Globus pallidus (tissue), 1 donor: ENCODE data around the gene SNIP1.
"Not testable (repeated sequence)": the region's sequence is repeated elsewhere in the genome, so short reads cannot be mapped to it uniquely, and the experiment has no call there.

Experiments
- DNase-seq: peaks from one replicate; pipeline ENCODE4 v3.0.0-alpha.2; 2015; ENCODE audit warnings: low spot score

SNIP1 gene

GRCh38 chr1:37553927-37554808 lies at the start of gene SNIP1:
Gene SNIP1 (minus strand): TSS chr1:37554293. CDS start chr1:37554229, 64 bp downstream.
- DNase-seq = peak; percentile 97

- DNase-seq = peak; percentile 16
Measured at GRCh38 chr1:37602750-37603694, 48.9 kb upstream of the SNIP1 start.

- DNase-seq = no peak
Measured at GRCh38 chr1:37601441-37601840, 47.3 kb upstream of the SNIP1 start.

- no peak for DNase-seq
Measured at GRCh38 chr1:37599940-37600339, 45.8 kb upstream of the SNIP1 start.

GRCh38 chr1:37596182-37596667 lies 42.1 kb upstream of the SNIP1 start:
- no peak for DNase-seq

- DNase-seq = peak; percentile 95
Measured at GRCh38 chr1:37595440-37596181, 41.5 kb upstream of the SNIP1 start, which contains the start of gene GNL2. Gene GNL2 (minus strand): TSS chr1:37595937. CDS start chr1:37595822, 115 bp downstream.

GRCh38 chr1:37593726-37594125 lies 39.6 kb upstream of the SNIP1 start:
- no peak for DNase-seq

- DNase-seq = no peak
Measured at GRCh38 chr1:37588939-37589338, 34.8 kb upstream of the SNIP1 start.

- not testable (repeated sequence) for DNase-seq
Measured at GRCh38 chr1:37584544-37584943, 30.5 kb upstream of the SNIP1 start.

GRCh38 chr1:37575692-37576091 lies 21.6 kb upstream of the SNIP1 start:
- no peak for DNase-seq

- no peak for DNase-seq
Measured at GRCh38 chr1:37574834-37575480, 20.9 kb upstream of the SNIP1 start.

- DNase-seq = no peak
Measured at GRCh38 chr1:37570528-37571334, 16.6 kb upstream of the SNIP1 start.

GRCh38 chr1:37567023-37567422 lies 12.9 kb upstream of the SNIP1 start:
- DNase-seq = no peak

GRCh38 chr1:37564892-37565291 lies 10.8 kb upstream of the SNIP1 start:
- no peak for DNase-seq

- no peak for DNase-seq
Measured at GRCh38 chr1:37562984-37563383, 8.9 kb upstream of the SNIP1 start.

GRCh38 chr1:37561133-37562132 lies 7.3 kb upstream of the SNIP1 start:
- DNase-seq = no peak

GRCh38 chr1:37560401-37561132 lies 6.5 kb upstream of the SNIP1 start:
- DNase-seq = no peak

- not testable (repeated sequence) for DNase-seq
Measured at GRCh38 chr1:37559957-37560379, 5.9 kb upstream of the SNIP1 start.
